ENCODE results near the gene CBLN2. TPM values are rescaled to one million over a fixed set of nuclear protein-coding genes. Genes with fewer than 3 reads are reported as not detected.

Gene CBLN2
- total and polyA plus RNA-seq, 2 donors (not counting 3 experiments of a cell fraction or from before 2014, with no cell fraction given), result 0.55 to 1.1 TPM

GRCh38 chr18:72539901-72540300 is 4.2 kb downstream of the CBLN2 start:
- TF ChIP-seq POLR2A (IDR thresholded peaks at IDR 0.05; ENCODE audit: low read depth, low read length), result no peak
- TF ChIP-seq MYC (IDR thresholded peaks at IDR 0.05; ENCODE audit: low read depth, low read length), result no peak
- no peak for TF ChIP-seq CTCF (IDR thresholded peaks at IDR 0.05; ENCODE audit: extremely low read depth in 1 of 2, insufficient read depth in 1 of 2, low read depth in 1 of 2, low read length in 2 of 2)
- no peak for TF ChIP-seq FOS (IDR thresholded peaks at IDR 0.05; ENCODE audit: borderline replicate concordance, insufficient read depth, low read length)
- no peak for TF ChIP-seq MAX (IDR thresholded peaks at IDR 0.05; ENCODE audit: insufficient read depth, insufficient read length)
- TF ChIP-seq JUN (IDR thresholded peaks at IDR 0.05; ENCODE audit: borderline replicate concordance, insufficient read depth, insufficient read length, low read depth), result no peak
- Histone ChIP-seq H3K9me1 (replicated peaks; ENCODE audit: control insufficient read depth, extremely low read depth, insufficient read depth, low read length) (no peaks in the 10 kb centered on the region), H3K9me3 (replicated peaks; ENCODE audit: control insufficient read depth, insufficient read depth, low read length) (no peaks in the 10 kb centered on the region), H2AFZ (ENCODE audit: low read depth, low read length) (no peak overlapping the region), H4K20me1 (replicated peaks; ENCODE audit: control insufficient read depth, extremely low read depth, insufficient read depth, low read length) (no peaks in the 10 kb centered on the region), H3K27me3 (ENCODE audit: control insufficient read depth in 2 of 2, insufficient read depth in 2 of 2, low read length in 2 of 2) (peaks cover 22 to 50% of the 10 kb centered on the region in 2 experiments), H3K36me3 (ENCODE audit: control insufficient read depth in 2 of 2, extremely low read depth in 1 of 2, insufficient read depth in 2 of 2, low read length in 2 of 2) (no peaks in the 10 kb centered on the region), H3K4me3 (replicated peaks in 1 of 3; ENCODE audit: insufficient read depth in 1 of 3, low read depth in 1 of 3, low read length in 3 of 3) (no peak overlapping the region), H3K4me1 (ENCODE audit: control insufficient read depth, extremely low read depth, insufficient read depth, low read length) (peaks cover 16% of the 10 kb centered on the region), H3K27ac (ENCODE audit: insufficient read depth, low read depth, low read length) (no peak overlapping the region), H3K79me2 (ENCODE audit: control insufficient read depth, insufficient read depth, low read length) (no peaks in the 10 kb centered on the region), H3K9ac (replicated peaks; ENCODE audit: extremely low read depth, insufficient read depth, low read length) (no peak overlapping the region), H3K4me2 (ENCODE audit: insufficient read depth, low read length) (no peak overlapping the region)
- ChIA-PET CTCF (interaction anchor here (1.0 kb wide), 1 partner anchor 1758 kb away, joined by 6 read pairs; no protein-coding TSS in a partner anchor), POLR2A (no interaction called here)
- intact Hi-C loops (cut with micrococcal nuclease) (no loop called here), dilution Hi-C loops (cut with MboI; ENCODE audit: extremely low pct_ligation_motif_present, low sequenced_read_pairs) (no loop called here)
- FAIRE-seq (no peak), DNase-seq (ENCODE audit: low read depth, low spot score) (no peak)
- BruUV-seq (replicated peaks), result no TSS peak

GRCh38 chr18:72530622-72531021 is 13.5 kb downstream of the CBLN2 start:
- Histone ChIP-seq H3K9me3 (replicated peaks; ENCODE audit: control insufficient read depth, insufficient read depth, low read length) (no peaks in the 10 kb centered on the region), H3K4me1 (ENCODE audit: control insufficient read depth, extremely low read depth, insufficient read depth, low read length) (no peaks in the 10 kb centered on the region), H3K4me3 (replicated peaks in 1 of 3; ENCODE audit: insufficient read depth in 1 of 3, low read depth in 1 of 3, low read length in 3 of 3) (no peak overlapping the region), H3K27me3 (ENCODE audit: control insufficient read depth in 2 of 2, insufficient read depth in 2 of 2, low read length in 2 of 2) (no peaks in the 10 kb centered on the region), H3K4me2 (ENCODE audit: insufficient read depth, low read length) (no peak overlapping the region), H3K9ac (replicated peaks; ENCODE audit: extremely low read depth, insufficient read depth, low read length) (no peak overlapping the region), H2AFZ (ENCODE audit: low read depth, low read length) (no peak overlapping the region), H3K27ac (ENCODE audit: insufficient read depth, low read depth, low read length) (no peak overlapping the region), H3K36me3 (ENCODE audit: control insufficient read depth in 2 of 2, extremely low read depth in 1 of 2, insufficient read depth in 2 of 2, low read length in 2 of 2) (no peaks in the 10 kb centered on the region), H4K20me1 (replicated peaks; ENCODE audit: control insufficient read depth, extremely low read depth, insufficient read depth, low read length) (no peaks in the 10 kb centered on the region), H3K9me1 (replicated peaks; ENCODE audit: control insufficient read depth, extremely low read depth, insufficient read depth, low read length) (no peaks in the 10 kb centered on the region), H3K79me2 (ENCODE audit: control insufficient read depth, insufficient read depth, low read length) (no peaks in the 10 kb centered on the region)
- POLR2A ChIA-PET, result no interaction called here
- intact Hi-C loops (cut with micrococcal nuclease) (no loop called here), dilution Hi-C loops (cut with MboI; ENCODE audit: extremely low pct_ligation_motif_present, low sequenced_read_pairs) (no loop called here)
- no peak for TF ChIP-seq FOS (IDR thresholded peaks at IDR 0.05; ENCODE audit: borderline replicate concordance, insufficient read depth, low read length)
- TF ChIP-seq MAX (IDR thresholded peaks at IDR 0.05; ENCODE audit: insufficient read depth, insufficient read length), result no peak
- no peak for TF ChIP-seq POLR2A (IDR thresholded peaks at IDR 0.05; ENCODE audit: low read depth, low read length)
- TF ChIP-seq CTCF (IDR thresholded peaks at IDR 0.05; ENCODE audit: extremely low read depth in 1 of 2, insufficient read depth in 1 of 2, low read depth in 1 of 2, low read length in 2 of 2), result no peak
- TF ChIP-seq POLR2AphosphoS5 (IDR thresholded peaks at IDR 0.05; ENCODE audit: insufficient read depth, low read depth, low read length), result no peak
- no peak for TF ChIP-seq GATA2 (IDR thresholded peaks at IDR 0.05; ENCODE audit: insufficient read depth, insufficient read length, low read depth, low read length)
- TF ChIP-seq JUN (IDR thresholded peaks at IDR 0.05; ENCODE audit: borderline replicate concordance, insufficient read depth, insufficient read length, low read depth), result no peak
- no peak for TF ChIP-seq MYC (IDR thresholded peaks at IDR 0.05; ENCODE audit: low read depth, low read length)
- no peak for TF ChIP-seq EZH2 (IDR thresholded peaks at IDR 0.05; ENCODE audit: borderline replicate concordance, low read depth, low read length, severe bottlenecking)
- FAIRE-seq, result no peak
- DNase-seq (ENCODE audit: low read depth, low spot score), result no peak
- no TSS peak for BruUV-seq (replicated peaks)
- CTCF ChIA-PET, result interaction anchor here (0.7 to 2.1 kb wide), 3 partner anchors 14 to 1748 kb away, joined by 3 to 6 read pairs (median 3); partner anchors contain the start of gene CBLN2
